Natural killer cell (primary cell): Measurements from ENCODE around the gene LINS1. TPM values are rescaled to one million over a fixed set of nuclear protein-coding genes. Genes with fewer than 3 reads are reported as not detected.

Experiments used
- ATAC-seq, 3 donors: fragments of 150-1000 bp in 2 of 3; fragments of 200-7000 bp in 1 of 3; cut with Tn5 transposase; 1 replicate in 1 of 3; 2 replicates in 2 of 3; pipeline ENCODE4 v1.10.0; 2021; ENCODE audit warnings: mild to moderate bottlenecking in 2 of 3, moderate library complexity in 2 of 3
- DNase-seq, 2 donors: peaks; one replicate each; pipeline versions ENCODE4 v3.0.0 to v3.0.0-alpha.2; 2013 to 2021; ENCODE audit warnings: mixed read lengths in 1 of 2
- H3K27ac ChIP-seq: one replicate; pipeline ENCODE4 v1.5.1; 2013; ENCODE audit warnings: mild to moderate bottlenecking, low read length
- H3K27me3 ChIP-seq: one replicate; pipeline ENCODE4 v1.6.1; 2013; ENCODE audit warnings: low read length; ENCODE audit not compliant: control insufficient read depth, insufficient read depth
- H3K36me3 ChIP-seq: one replicate; pipeline ENCODE4 v1.6.1; 2013; ENCODE audit warnings: low read length; ENCODE audit not compliant: control insufficient read depth, insufficient read depth
- H3K4me1 ChIP-seq: one replicate; pipeline ENCODE4 v1.6.1; 2013; ENCODE audit warnings: low read length; ENCODE audit not compliant: control insufficient read depth, insufficient read depth
- H3K4me3 ChIP-seq: one replicate; pipeline ENCODE4 v1.5.1; 2013; ENCODE audit warnings: low read length
- H3K9me3 ChIP-seq: one replicate; pipeline ENCODE4 v1.6.1; 2013; ENCODE audit warnings: low read length; ENCODE audit not compliant: control insufficient read depth, insufficient read depth
- H3K27ac Mint-ChIP-seq, 2 donors: one replicate each; pipeline ENCODE4 v1.8.0; 2022; ENCODE audit warnings: mild to moderate bottlenecking in 2 of 2, mixed read lengths in 2 of 2, moderate library complexity in 1 of 2
- H3K27me3 Mint-ChIP-seq, 2 donors: one replicate each; pipeline ENCODE4 v1.8.0; 2022; ENCODE audit warnings: low read depth in 2 of 2, mixed read lengths in 2 of 2
- H3K36me3 Mint-ChIP-seq: one replicate; pipeline ENCODE4 v1.8.0; 2022; ENCODE audit warnings: mixed read lengths
- H3K4me1 Mint-ChIP-seq, 2 donors: one replicate each; pipeline ENCODE4 v1.8.0; 2022; ENCODE audit warnings: mixed read lengths in 2 of 2
- H3K4me3 Mint-ChIP-seq: one replicate; pipeline ENCODE4 v1.8.0; 2022; ENCODE audit warnings: mild to moderate bottlenecking, moderate library complexity, mixed read lengths
- H3K9me3 Mint-ChIP-seq, 2 donors: one replicate each; pipeline ENCODE4 v1.8.0; 2022; ENCODE audit warnings: mixed read lengths in 2 of 2
- CTCF ChIP-seq: fragments of 200-600 bp; IDR thresholded peaks from one replicate; pipeline ENCODE4 v1.8.0; 2022; ENCODE audit warnings: antibody characterized with exemption
- WGBS: methylation state at CpG from one replicate; pipeline ENCODE4 v1.1.7; 2013; ENCODE audit warnings: missing lambda C conversion rate; ENCODE audit not compliant: insufficient coverage; 5-methylcytosine and 5-hydroxymethylcytosine counted together
- intact Hi-C: fragments of 100-400 bp; cut with micrococcal nuclease; formaldehyde crosslinking; loops from one replicate; pipeline ENCODE4 v1.14.2; 2022
- total RNA-seq, 4 donors: library from RNA; stranded (reverse); fragments of 120-200 nt in 1 of 4; gene quantifications; one replicate each; pipeline versions ENCODE4 v1.2.3 to v1.2.4, GENCODE V29; 2013 to 2022

Gene LINS1
- total RNA-seq, 3 donors from 2014 or later (not counting 1 experiment from before 2014, with no cell fraction given) = 26.1 to 28.2 (median 26.7) TPM

DNA sequence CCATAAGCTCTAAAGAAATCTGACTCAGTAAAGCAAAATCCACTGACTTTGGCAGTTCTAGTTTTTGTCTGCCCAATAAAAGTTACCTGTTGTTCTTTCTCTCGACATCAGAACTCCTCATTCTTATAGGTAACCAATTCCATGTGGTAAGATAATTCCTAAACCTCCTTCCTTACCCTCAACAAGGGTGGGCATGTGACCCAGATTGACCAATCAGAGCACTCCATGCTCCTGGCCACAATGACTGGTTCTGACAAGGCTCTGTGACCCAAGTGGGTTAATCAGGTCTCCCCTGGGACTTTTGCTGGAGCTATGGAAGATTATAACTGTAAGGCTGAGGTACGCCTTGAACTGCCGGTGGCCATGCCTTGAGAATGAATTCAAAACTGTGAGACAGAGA, 31.7 kb downstream of the LINS1 start:
- H3K9me3 Mint-ChIP-seq = no peaks in the 10 kb centered on the region
- 100% methylated on average over 3 of the region's 3 CpGs for WGBS
- intact Hi-C loops = no loop called here
- ATAC-seq (no peak), DNase-seq (peak in 1 of 2 donors; percentile 15)
- no peaks in the 10 kb centered on the region for H3K27me3 Mint-ChIP-seq
- no peak for TF ChIP-seq CTCF
- no peaks in the 10 kb centered on the region for H3K27me3 ChIP-seq
- H3K27ac ChIP-seq = no peak overlapping the region
- H3K27ac Mint-ChIP-seq = peak overlapping the region in 1 of 2 donors; percentile 18
- peaks cover 26% of the 10 kb centered on the region for H3K36me3 ChIP-seq
- H3K4me1 ChIP-seq = no peaks in the 10 kb centered on the region
- no peaks in the 10 kb centered on the region for H3K36me3 Mint-ChIP-seq
- no peak overlapping the region for H3K4me3 ChIP-seq
- H3K4me1 Mint-ChIP-seq = no peaks in the 10 kb centered on the region
- H3K4me3 Mint-ChIP-seq = no peak overlapping the region
- H3K9me3 ChIP-seq = no peaks in the 10 kb centered on the region

- Histone ChIP-seq H3K4me3 (no peak overlapping the region), H3K36me3 (peaks cover 24% of the 10 kb centered on the region), H3K27ac (no peak overlapping the region), H3K9me3 (no peaks in the 10 kb centered on the region), H3K4me1 (no peaks in the 10 kb centered on the region), H3K27me3 (no peaks in the 10 kb centered on the region)
- intact Hi-C loops = no loop called here
- H3K36me3 Mint-ChIP-seq = no peaks in the 10 kb centered on the region
- H3K4me1 Mint-ChIP-seq = no peaks in the 10 kb centered on the region
- H3K27me3 Mint-ChIP-seq = no peaks in the 10 kb centered on the region
- TF ChIP-seq CTCF = no peak
- no peak overlapping the region for H3K27ac Mint-ChIP-seq
- no peak for DNase-seq
- no peak for ATAC-seq
- no peak overlapping the region for H3K4me3 Mint-ChIP-seq
- no peaks in the 10 kb centered on the region for H3K9me3 Mint-ChIP-seq
- 95% methylated on average over 7 of the region's 8 CpGs for WGBS
Measured at GRCh38 chr15:100569391-100569790, 32.6 kb downstream of the LINS1 start.

DNA sequence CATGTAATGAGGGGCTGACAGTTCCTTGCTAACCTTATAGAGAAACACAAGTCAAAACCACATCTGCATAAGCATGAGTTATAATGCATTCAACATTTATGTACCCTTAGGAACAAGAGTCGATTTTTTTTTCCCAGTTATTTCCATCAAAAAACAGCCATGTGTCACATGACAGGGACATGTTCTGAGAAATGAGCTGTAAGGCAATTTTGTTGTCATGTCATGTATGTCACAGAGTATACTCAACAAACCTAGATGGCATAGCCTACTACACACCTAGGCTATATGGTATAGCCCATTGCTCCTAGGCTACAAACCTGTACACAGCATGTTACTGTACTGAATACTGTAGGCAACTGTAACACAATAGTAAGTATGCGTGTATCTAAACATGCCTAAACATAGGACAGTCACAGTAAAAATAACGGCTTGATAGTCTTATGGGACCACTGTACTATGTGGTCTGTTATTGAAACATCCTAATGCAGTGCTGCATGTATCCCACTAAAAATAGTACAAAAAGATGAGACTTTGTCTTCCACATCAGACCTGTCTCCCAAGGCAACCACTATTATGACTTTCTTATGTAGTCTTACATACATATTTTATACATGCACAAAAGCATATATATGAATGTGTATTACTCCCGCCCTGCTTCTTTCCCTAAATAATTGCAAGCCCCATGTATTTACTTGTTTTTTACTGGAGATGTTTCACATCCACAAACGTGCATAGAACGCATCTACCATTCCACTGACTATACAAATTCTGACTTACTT, 34.9 kb downstream of the LINS1 start:
- H3K4me1 Mint-ChIP-seq = no peaks in the 10 kb centered on the region
- H3K36me3 ChIP-seq = peaks cover 12% of the 10 kb centered on the region
- TF ChIP-seq CTCF = no peak
- no peaks in the 10 kb centered on the region for H3K27me3 Mint-ChIP-seq
- H3K4me3 ChIP-seq = no peak overlapping the region
- H3K36me3 Mint-ChIP-seq = no peaks in the 10 kb centered on the region
- 98% methylated on average over 6 of the region's 6 CpGs for WGBS
- DNase-seq = no peak
- H3K27ac ChIP-seq = no peak overlapping the region
- no peak overlapping the region for H3K4me3 Mint-ChIP-seq
- no peaks in the 10 kb centered on the region for H3K9me3 ChIP-seq
- H3K27ac Mint-ChIP-seq = no peak overlapping the region
- no peaks in the 10 kb centered on the region for H3K4me1 ChIP-seq
- H3K27me3 ChIP-seq = no peaks in the 10 kb centered on the region
- no peak for ATAC-seq
- intact Hi-C loops = no loop called here
- no peaks in the 10 kb centered on the region for H3K9me3 Mint-ChIP-seq

DNA sequence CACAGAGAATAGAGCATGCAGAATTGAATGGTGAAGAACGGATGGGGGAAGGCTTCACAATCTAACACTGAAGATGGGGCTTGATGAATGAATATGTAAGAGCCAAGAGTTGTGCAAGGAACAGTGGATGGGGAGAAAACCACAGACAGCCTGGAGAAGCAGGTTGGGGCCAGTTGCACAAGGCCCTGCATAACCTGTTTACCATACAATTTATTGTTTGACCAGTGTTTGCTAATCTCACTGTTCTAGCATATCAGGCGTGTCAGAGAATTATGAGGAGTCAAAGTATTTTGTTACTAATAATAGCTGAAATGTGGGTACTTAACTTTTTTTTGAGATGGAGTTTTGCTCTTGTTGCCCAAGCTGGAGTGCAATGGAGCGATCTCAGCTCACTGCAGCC, 36.4 kb downstream of the LINS1 start:
- H3K27me3 ChIP-seq = no peaks in the 10 kb centered on the region
- Mint-ChIP-seq H3K4me3 (no peak overlapping the region), H3K27me3 (no peaks in the 10 kb centered on the region), H3K4me1 (no peaks in the 10 kb centered on the region), H3K9me3 (no peaks in the 10 kb centered on the region), H3K27ac (no peak overlapping the region), H3K36me3 (no peaks in the 10 kb centered on the region)
- peaks cover 7% of the 10 kb centered on the region for H3K36me3 ChIP-seq
- TF ChIP-seq CTCF = no peak
- no peak overlapping the region for H3K4me3 ChIP-seq
- WGBS = 99% methylated on average over 3 of the region's 3 CpGs
- H3K4me1 ChIP-seq = no peaks in the 10 kb centered on the region
- no peaks in the 10 kb centered on the region for H3K9me3 ChIP-seq
- intact Hi-C loops = no loop called here
- ATAC-seq (no peak), DNase-seq (no peak)
- no peak overlapping the region for H3K27ac ChIP-seq
